GM12891 (cell line): Measurements from ENCODE around the gene MAP1A. TPM values are rescaled to one million over a fixed set of nuclear protein-coding genes. Genes with fewer than 3 reads are reported as not detected.

Source experiments
- DNase-seq: peaks from one replicate; pipeline ENCODE4 v3.0.0; 2011; ENCODE audit warnings: low spot score; ENCODE audit not compliant: insufficient read length
- FAIRE-seq: peaks from 2 replicates; lab custom pipeline; 2011; peaks lifted over from hg19 to GRCh38; lab: Jason Lieb, UNC
- PAX5 ChIP-seq: IDR thresholded peaks from 2 replicates; pipeline ENCODE4 v1.6.1; 2011; ENCODE audit warnings: low read length, moderate library complexity, mild to moderate bottlenecking; ENCODE audit not compliant: insufficient read depth, severe bottlenecking
- POLR2A ChIP-seq: IDR thresholded peaks from 2 replicates; pipeline ENCODE4 v1.6.1; 2011; ENCODE audit warnings: low read depth, low read length, control low read depth
- POLR2AphosphoS5 ChIP-seq: IDR thresholded peaks from 2 replicates; pipeline ENCODE4 v1.6.1; 2011; ENCODE audit warnings: low read depth, low read length, control low read depth
- POU2F2 ChIP-seq: IDR thresholded peaks from 2 replicates; pipeline ENCODE4 v1.6.1; 2011; ENCODE audit warnings: low read depth, mild to moderate bottlenecking, control low read depth, low read length, moderate library complexity
- SPI1 ChIP-seq: IDR thresholded peaks from 2 replicates; pipeline ENCODE4 v1.6.1; 2011; ENCODE audit warnings: low read depth, low read length, control low read depth
- TAF1 ChIP-seq: IDR thresholded peaks from 2 replicates; pipeline ENCODE4 v1.6.1; 2011; ENCODE audit warnings: low read depth, low read length, control low read depth
- polyA plus RNA-seq: library from polyadenylated mRNA; unstranded; fragments of >200 nt; gene quantifications from one replicate; pipeline ENCODE4 v1.2.1, GENCODE V29; 2012; ENCODE audit warnings: low read depth, missing spikeins, inconsistent platforms; ENCODE audit not compliant: missing spikeins

The MAP1A gene
- 0.09 TPM for polyA plus RNA-seq

GRCh38 chr15:43517354-43518196 lies at the start of gene MAP1A:
Gene MAP1A (plus strand): TSS chr15:43517608. CDS start chr15:43521474, 3,866 bp downstream.
- FAIRE-seq (no peak), DNase-seq (no peak)
- no peak for TF ChIP-seq PAX5
- no peak for TF ChIP-seq POLR2A
- TF ChIP-seq TAF1: no peak
- no peak for TF ChIP-seq SPI1
- no peak for TF ChIP-seq POU2F2
- no peak for TF ChIP-seq POLR2AphosphoS5

GRCh38 chr15:43469867-43470266 lies 47.5 kb upstream of the MAP1A start:
- TF ChIP-seq POLR2A (no peak), TAF1 (no peak), PAX5 (no peak), POU2F2 (no peak), POLR2AphosphoS5 (no peak), SPI1 (no peak)
- FAIRE-seq: no peak

GRCh38 chr15:43471975-43472374 lies 45.4 kb upstream of the MAP1A start:
- no peak for DNase-seq
- TF ChIP-seq SPI1 (no peak), POLR2AphosphoS5 (no peak), PAX5 (no peak), TAF1 (no peak), POLR2A (no peak), POU2F2 (no peak)
- FAIRE-seq: no peak

More at GRCh38 chr15:43469867-43470266, 47.5 kb upstream of the MAP1A start:
- DNase-seq: no peak

- FAIRE-seq (no peak), DNase-seq (no peak)
- TF ChIP-seq TAF1 (no peak), SPI1 (no peak)
These were observed 43.5 kb upstream of the MAP1A start for GRCh38 chr15:43473885-43474284.

- TF ChIP-seq POU2F2: no peak
- TF ChIP-seq SPI1: no peak
- no peak for TF ChIP-seq POLR2AphosphoS5
- TF ChIP-seq TAF1: no peak
- no peak for TF ChIP-seq PAX5
- no peak for TF ChIP-seq POLR2A
- FAIRE-seq: no peak
These were observed 33.9 kb upstream of the MAP1A start for GRCh38 chr15:43483297-43484128.

GRCh38 chr15:43484455-43484854 lies 33.0 kb upstream of the MAP1A start:
- FAIRE-seq (no peak), DNase-seq (no peak)
- no peak for TF ChIP-seq PAX5
- TF ChIP-seq POLR2AphosphoS5: no peak
- no peak for TF ChIP-seq SPI1
- TF ChIP-seq TAF1: no peak
- no peak for TF ChIP-seq POU2F2
- TF ChIP-seq POLR2A: no peak

More at GRCh38 chr15:43483297-43484128, 33.9 kb upstream of the MAP1A start:
- DNase-seq: no peak

GRCh38 chr15:43487271-43487895 lies 30.0 kb upstream of the MAP1A start:
- DNase-seq: no peak
- no peak for FAIRE-seq

GRCh38 chr15:43488790-43489189 lies 28.6 kb upstream of the MAP1A start:
- FAIRE-seq (no peak), DNase-seq (no peak)

More at GRCh38 chr15:43487271-43487895, 30.0 kb upstream of the MAP1A start:
- TF ChIP-seq SPI1 (no peak), POLR2A (no peak), TAF1 (no peak)

GRCh38 chr15:43489191-43489590 lies 28.2 kb upstream of the MAP1A start:
- FAIRE-seq (no peak), DNase-seq (no peak)
- TF ChIP-seq POLR2AphosphoS5 (no peak), PAX5 (no peak), POU2F2 (no peak), TAF1 (no peak), POLR2A (no peak), SPI1 (no peak)

More at GRCh38 chr15:43488790-43489189, 28.6 kb upstream of the MAP1A start:
- TF ChIP-seq TAF1: no peak
- TF ChIP-seq POU2F2: no peak
- TF ChIP-seq SPI1: no peak
- no peak for TF ChIP-seq POLR2A
- TF ChIP-seq POLR2AphosphoS5: no peak
- no peak for TF ChIP-seq PAX5
